Esophagus muscularis mucosa (tissue), 4 donors: ENCODE measurements around the gene ZBTB46.
"Not testable (repeated sequence)": the region's sequence is repeated elsewhere in the genome, so short reads cannot be mapped to it uniquely, and the experiment has no call there.

ENCODE experiments used
- CTCF ChIP-seq, 3 experiments: fragments of 200-600 bp in 2 of 3; fragments of 450-650 bp in 1 of 3; sonication (generic) in 2 of 3; IDR thresholded peaks; one replicate each; pipeline ENCODE4 v1.5.1; 2017 to 2019; ENCODE audit warnings: antibody characterized with exemption in 3 of 3, mild to moderate bottlenecking in 2 of 3, moderate library complexity in 1 of 3
- EP300 ChIP-seq: sonication (generic); formaldehyde crosslinking; IDR thresholded peaks from one replicate; pipeline ENCODE4 v1.6.1; 2017; ENCODE audit warnings: antibody characterized with exemption
- POLR2A ChIP-seq: fragments of 450-650 bp; IDR thresholded peaks from one replicate; pipeline ENCODE4 v1.6.1; 2017; ENCODE audit warnings: antibody characterized with exemption, moderate library complexity, mild to moderate bottlenecking, low read depth
- POLR2AphosphoS5 ChIP-seq, 2 donors: sonication (generic); formaldehyde crosslinking; IDR thresholded peaks; one replicate each; pipeline ENCODE4 v1.6.1; 2017; ENCODE audit warnings: antibody characterized with exemption in 2 of 2

DNA sequence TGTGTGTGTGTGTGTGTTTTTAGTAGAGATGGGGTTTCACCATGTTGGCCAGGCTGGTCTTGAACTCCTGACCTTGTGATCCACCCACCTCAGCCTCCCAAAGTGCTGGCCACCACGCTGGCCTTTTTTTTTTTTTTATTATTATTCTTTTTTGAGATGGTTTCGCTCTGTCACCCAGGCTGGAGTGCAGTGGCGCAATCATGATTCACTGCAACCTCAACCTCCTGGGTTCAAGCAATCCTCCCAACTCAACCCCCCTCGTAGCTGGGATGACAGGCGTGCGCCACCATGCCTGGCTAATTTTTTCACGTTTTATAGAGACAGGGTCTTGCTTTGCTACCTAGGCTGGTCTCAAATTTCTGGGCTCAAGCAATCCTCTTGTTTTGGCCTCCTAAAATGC lies 43.2 kb upstream of the ZBTB46 start:
- TF ChIP-seq EP300; CTCF (IDR thresholded peaks at IDR 0.05); POLR2A; POLR2AphosphoS5 (IDR thresholded peaks at IDR 0.05): not testable (repeated sequence)
